Measurements from ENCODE around the gene GPR152.

GPR152 gene

GRCh38 chr11:67439321-67440228 is 13.0 kb downstream of the GPR152 start:
- DNase-seq: peak; percentile 69

- DNase-seq: peak; percentile 93
Measured at GRCh38 chr11:67438158-67438902, 14.2 kb downstream of the GPR152 start.

GRCh38 chr11:67437809-67438157 is 14.7 kb downstream of the GPR152 start:
- no peak for DNase-seq

- peak; percentile 87 for DNase-seq
Measured at GRCh38 chr11:67437082-67437808, 15.3 kb downstream of the GPR152 start, which contains the start of gene PTPRCAP. Gene PTPRCAP, minus strand, starts transcription at chr11:67437682. Its CDS starts 63 bp downstream, at chr11:67437619.

- DNase-seq: peak; percentile 91
Measured at GRCh38 chr11:67436459-67437081, 16.0 kb downstream of the GPR152 start.

- DNase-seq: no peak
Measured at GRCh38 chr11:67435727-67436458, 16.6 kb downstream of the GPR152 start.

GRCh38 chr11:67435031-67435726 is 17.4 kb downstream of the GPR152 start:
- DNase-seq: peak; percentile 66

- peak; percentile 60 for DNase-seq
Measured at GRCh38 chr11:67434395-67434881, 18.1 kb downstream of the GPR152 start.

GRCh38 chr11:67433536-67434394 is 18.8 kb downstream of the GPR152 start:
- DNase-seq: peak; percentile 45

GRCh38 chr11:67432655-67433349 is 19.7 kb downstream of the GPR152 start:
- peak; percentile 26 for DNase-seq

GRCh38 chr11:67431346-67432249 is 20.9 kb downstream of the GPR152 start:
- DNase-seq: no peak

- DNase-seq: no peak
Measured at GRCh38 chr11:67429722-67430121, 22.8 kb downstream of the GPR152 start.

- DNase-seq: no peak
Measured at GRCh38 chr11:67429038-67429668, 23.4 kb downstream of the GPR152 start.

- DNase-seq: peak; percentile 99
Measured at GRCh38 chr11:67428052-67429001, 24.2 kb downstream of the GPR152 start, which contains the start of gene RPS6KB2. Gene RPS6KB2, plus strand, starts transcription at chr11:67428494. Its CDS starts 52 bp downstream, at chr11:67428546.

GRCh38 chr11:67427364-67427859 is 25.1 kb downstream of the GPR152 start:
- DNase-seq: peak; percentile 30

GRCh38 chr11:67423891-67424613 is 28.5 kb downstream of the GPR152 start:
- no peak for DNase-seq

Measured in stimulated activated CD4-positive, alpha-beta T cell treated with anti-CD3 and anti-CD28 coated beads, Interleukin-15, amount 100 ng/mL, for 24 hours (primary cell).